SK-N-SH treated with all-trans-retinoic acid at 6 μM for 48 hours (cell line): Measurements from ENCODE around the gene UBR1.
"Not testable (repeated sequence)": the region's sequence is repeated elsewhere in the genome, so short reads cannot be mapped to it uniquely, and the experiment has no call there.

Experiments used
- TCF4 ChIP-seq: fragments of 250-450 bp; sonication (Bioruptor Pico); IDR thresholded peaks from 2 replicates; pipeline ENCODE4 v1.8.0; 2021; ENCODE audit warnings: mild to moderate bottlenecking, moderate library complexity, borderline replicate concordance
- ZNF70 ChIP-seq: fragments of 450-650 bp; formaldehyde crosslinking; IDR thresholded peaks from 2 replicates; pipeline ENCODE4 v1.5.0; 2020; ENCODE audit warnings: mild to moderate bottlenecking, moderate library complexity

GRCh38 chr15:43014671-43015070, 91.2 kb downstream of the UBR1 start:
- not testable (repeated sequence) for TF ChIP-seq ZNF70, TCF4 (CRISPR knock-in tag)
